ENCODE measurements around the gene SEPTIN10. TPM values are rescaled to one million over a fixed set of nuclear protein-coding genes. Genes with fewer than 3 reads are reported as not detected.

The SEPTIN10 gene
- total and polyA plus RNA-seq, 2 experiments from 2014 or later: 60.0 to 77.3 TPM

GRCh38 chr2:109613081-109613921 lies 465 bp downstream of the SEPTIN10 start:
- peak; percentile 62 to 72 for DNase-seq (ENCODE audit: low read depth in 1 of 2, low spot score in 1 of 2)
- peaks cover 16% of the 10 kb centered on the region for H3K4me1 ChIP-seq (ENCODE audit: low read depth)
- H3K36me3 ChIP-seq: no peaks in the 10 kb centered on the region
- H3K4me3 ChIP-seq: peak overlapping the region; percentile 98
- peak overlapping the region; percentile 99 for H3K27ac ChIP-seq
- peaks cover 9% of the 10 kb centered on the region for H3K27me3 ChIP-seq
- TF ChIP-seq CTCF (IDR thresholded peaks at IDR 0.05; ENCODE audit: low read depth, low read length): no peak
- no peaks in the 10 kb centered on the region for H3K9me3 ChIP-seq (ENCODE audit: low read depth)

- H3K27me3 ChIP-seq: peaks cover 9% of the 10 kb centered on the region
- H3K36me3 ChIP-seq: no peaks in the 10 kb centered on the region
- no peak for TF ChIP-seq CTCF (IDR thresholded peaks at IDR 0.05; ENCODE audit: low read depth, low read length)
- no peak overlapping the region for H3K27ac ChIP-seq
- H3K4me1 ChIP-seq (ENCODE audit: low read depth): peaks cover 16% of the 10 kb centered on the region
- peak in 1 of 2 donors; percentile 71 for DNase-seq (ENCODE audit: low read depth in 1 of 2, low spot score in 1 of 2)
- H3K4me3 ChIP-seq: peak overlapping the region; percentile 98
- H3K9me3 ChIP-seq (ENCODE audit: low read depth): no peaks in the 10 kb centered on the region
Measured at GRCh38 chr2:109611467-109612095, 2.2 kb downstream of the SEPTIN10 start.

- Histone ChIP-seq H3K4me1 (ENCODE audit: low read depth) (peaks cover 8% of the 10 kb centered on the region), H3K27me3 (no peaks in the 10 kb centered on the region), H3K27ac (no peak overlapping the region), H3K4me3 (no peak overlapping the region), H3K9me3 (ENCODE audit: low read depth) (no peaks in the 10 kb centered on the region), H3K36me3 (no peaks in the 10 kb centered on the region)
- peak in 1 of 2 donors; percentile 70 for DNase-seq (ENCODE audit: low read depth in 1 of 2, low spot score in 1 of 2)
- no peak for TF ChIP-seq CTCF (IDR thresholded peaks at IDR 0.05; ENCODE audit: low read depth, low read length)
Measured at GRCh38 chr2:109609352-109610024, 4.3 kb downstream of the SEPTIN10 start.

- Histone ChIP-seq H3K4me3 (no peak overlapping the region), H3K27me3 (no peaks in the 10 kb centered on the region), H3K36me3 (no peaks in the 10 kb centered on the region), H3K27ac (no peak overlapping the region), H3K9me3 (ENCODE audit: low read depth) (no peaks in the 10 kb centered on the region), H3K4me1 (ENCODE audit: low read depth) (peaks cover 8% of the 10 kb centered on the region)
- no peak for TF ChIP-seq CTCF (IDR thresholded peaks at IDR 0.05; ENCODE audit: low read depth, low read length)
- DNase-seq (ENCODE audit: low read depth in 1 of 2, low spot score in 1 of 2): peak in 1 of 2 donors; percentile 33
Measured at GRCh38 chr2:109607766-109608165, 6.0 kb downstream of the SEPTIN10 start.

- Histone ChIP-seq H3K4me1 (ENCODE audit: low read depth) (peaks cover 2% of the 10 kb centered on the region), H3K27ac (no peak overlapping the region), H3K4me3 (no peak overlapping the region), H3K36me3 (no peaks in the 10 kb centered on the region), H3K9me3 (ENCODE audit: low read depth) (no peaks in the 10 kb centered on the region), H3K27me3 (no peaks in the 10 kb centered on the region)
- no peak for TF ChIP-seq CTCF (IDR thresholded peaks at IDR 0.05; ENCODE audit: low read depth, low read length)
- DNase-seq (ENCODE audit: low read depth in 1 of 2, low spot score in 1 of 2): peak in 1 of 2 donors; percentile 23
Measured at GRCh38 chr2:109604597-109604996, 9.2 kb downstream of the SEPTIN10 start.

All from cardiac muscle cell (in vitro differentiated cells and primary cell).